ENCODE measurements around the gene HPS5.

DNA sequence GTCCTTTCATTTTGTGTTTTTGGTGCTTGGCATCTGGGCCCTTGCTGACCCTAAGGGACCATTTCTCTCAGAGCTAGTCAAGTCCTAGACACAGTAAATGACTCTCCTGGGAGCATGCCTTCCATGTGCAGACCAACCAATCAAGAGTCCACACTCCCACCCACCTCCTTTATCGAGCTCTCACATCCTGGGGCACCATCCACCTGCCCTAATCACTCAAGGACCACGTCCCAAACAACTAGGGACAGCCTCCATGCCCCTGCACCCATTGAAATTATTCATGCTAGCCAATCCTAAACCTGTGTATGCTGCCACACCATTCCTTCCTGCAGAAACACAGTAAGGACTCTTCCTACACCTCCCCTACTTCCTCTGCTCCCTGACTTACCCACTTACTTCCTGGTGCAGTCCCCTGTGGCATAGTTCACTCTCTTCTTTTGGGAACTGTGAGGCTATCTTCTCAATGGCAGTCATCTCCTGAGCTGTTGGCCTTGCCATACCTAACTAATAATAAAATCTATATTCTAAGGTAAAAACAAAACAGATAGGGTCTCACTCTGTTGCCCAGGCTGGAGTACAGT is 67.1 kb downstream of the HPS5 start:
- TF ChIP-seq, protein P1, sequence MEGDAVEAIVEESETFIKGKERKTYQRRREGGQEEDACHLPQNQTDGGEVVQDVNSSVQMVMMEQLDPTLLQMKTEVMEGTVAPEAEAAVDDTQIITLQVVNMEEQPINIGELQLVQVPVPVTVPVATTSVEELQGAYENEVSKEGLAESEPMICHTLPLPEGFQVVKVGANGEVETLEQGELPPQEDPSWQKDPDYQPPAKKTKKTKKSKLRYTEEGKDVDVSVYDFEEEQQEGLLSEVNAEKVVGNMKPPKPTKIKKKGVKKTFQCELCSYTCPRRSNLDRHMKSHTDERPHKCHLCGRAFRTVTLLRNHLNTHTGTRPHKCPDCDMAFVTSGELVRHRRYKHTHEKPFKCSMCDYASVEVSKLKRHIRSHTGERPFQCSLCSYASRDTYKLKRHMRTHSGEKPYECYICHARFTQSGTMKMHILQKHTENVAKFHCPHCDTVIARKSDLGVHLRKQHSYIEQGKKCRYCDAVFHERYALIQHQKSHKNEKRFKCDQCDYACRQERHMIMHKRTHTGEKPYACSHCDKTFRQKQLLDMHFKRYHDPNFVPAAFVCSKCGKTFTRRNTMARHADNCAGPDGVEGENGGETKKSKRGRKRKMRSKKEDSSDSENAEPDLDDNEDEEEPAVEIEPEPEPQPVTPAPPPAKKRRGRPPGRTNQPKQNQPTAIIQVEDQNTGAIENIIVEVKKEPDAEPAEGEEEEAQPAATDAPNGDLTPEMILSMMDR (conservative IDR thresholded peaks at IDR 0.05 in 1 of 2, IDR thresholded peaks at IDR 0.05 in 1 of 2; ENCODE audit: extremely low read depth in 1 of 2, insufficient read depth in 1 of 2, low read depth in 1 of 2, low read length in 2 of 2): no peak
- no peak for TF ChIP-seq EZH2 (IDR thresholded peaks at IDR 0.05; ENCODE audit: borderline replicate concordance, low read length)
